ENCODE results near the gene FRAS1.

- TF ChIP-seq SP1 (IDR thresholded peaks at IDR 0.05; ENCODE audit: low read depth, low read length) (no peak), MAX (IDR thresholded peaks at IDR 0.05) (no peak), POLR2A (IDR thresholded peaks at IDR 0.05; ENCODE audit: control extremely low read depth in 1 of 2, low read depth in 2 of 2, low read length in 2 of 2) (no peak), TCF12 (IDR thresholded peaks at IDR 0.05; ENCODE audit: low read depth, low read length) (no peak), EZH2 (IDR thresholded peaks at IDR 0.05; ENCODE audit: low read depth, low read length, severe bottlenecking) (no peak)
Observed at GRCh38 chr4:78184584-78184983, 127.5 kb downstream of the FRAS1 start.

Data from H1 (cell line).